Stomach (tissue), 9 donors: ENCODE measurements around the gene BDKRB1. TPM values are rescaled to one million over a fixed set of nuclear protein-coding genes. Genes with fewer than 3 reads are reported as not detected.

Source experiments
- DNase-seq, 2 donors: peaks; one replicate each; pipeline versions ENCODE4 v3.0.0 to v3.0.0-alpha.2; 2013 to 2019
- H3K27ac ChIP-seq, 5 donors: fragments of 200-600 bp in 4 of 5; sonication (generic) in 4 of 5; one replicate each; pipeline ENCODE4 v1.5.1; 2013 to 2019; ENCODE audit warnings: mild to moderate bottlenecking in 1 of 5, moderate library complexity in 1 of 5
- H3K27me3 ChIP-seq, 3 donors: fragments of 200-600 bp; sonication (generic); one replicate each; pipeline ENCODE4 v1.5.1; 2017 to 2019; ENCODE audit warnings: mixed run types in 1 of 3
- H3K36me3 ChIP-seq, 4 donors: fragments of 200-600 bp; sonication (generic); 1 replicate in 3 of 4; 2 replicates in 1 of 4; pipeline ENCODE4 v1.5.1; 2016 to 2019
- H3K4me1 ChIP-seq, 4 donors: fragments of 200-600 bp; sonication (generic); one replicate each; pipeline ENCODE4 v1.5.1; 2016 to 2019
- H3K4me3 ChIP-seq, 4 donors: fragments of 200-600 bp; sonication (generic) in 3 of 4; one replicate each; pipeline ENCODE4 v1.5.1; 2016 to 2019; ENCODE audit warnings: mild to moderate bottlenecking in 1 of 4
- H3K9me3 ChIP-seq, 4 donors: fragments of 200-600 bp; sonication (generic); one replicate each; pipeline ENCODE4 v1.5.1; 2016 to 2019
- CTCF ChIP-seq, 7 experiments: fragments of 450-650 bp in 4 of 7; fragments of 200-600 bp in 3 of 7; sonication (generic) in 3 of 7; IDR thresholded peaks; one replicate each; pipeline ENCODE4 v1.5.1; 2016 to 2019; ENCODE audit warnings: antibody characterized with exemption in 7 of 7, control low read depth in 2 of 7, mild to moderate bottlenecking in 1 of 7
- EP300 ChIP-seq: sonication (generic); formaldehyde crosslinking; IDR thresholded peaks from one replicate; pipeline ENCODE4 v1.6.1; 2017; ENCODE audit warnings: antibody characterized with exemption
- POLR2A ChIP-seq, 4 donors: fragments of 450-650 bp; IDR thresholded peaks; one replicate each; pipeline ENCODE4 v1.6.1; 2016; ENCODE audit warnings: antibody characterized with exemption in 4 of 4, control low read depth in 2 of 4, mild to moderate bottlenecking in 1 of 4, moderate library complexity in 1 of 4
- POLR2AphosphoS5 ChIP-seq, 3 donors: sonication (generic); formaldehyde crosslinking; IDR thresholded peaks; one replicate each; pipeline ENCODE4 v1.6.1; 2016; ENCODE audit warnings: antibody characterized with exemption in 3 of 3
- WGBS, 5 donors: extraction: QIAGEN DNeasy Blood & Tissue Kit in 3 of 5; methylation state at CpG; one replicate each; pipeline versions ENCODE4 v1.1.5 to v1.1.7; 2013 to 2018; 5-methylcytosine and 5-hydroxymethylcytosine counted together
- intact Hi-C: fragments of 100-400 bp; cut with DNase I; formaldehyde crosslinking; loops from one replicate; pipeline ENCODE4 v1.15.1; 2023; ENCODE audit warnings: low total_unique reads
- polyA plus RNA-seq, 3 donors: library from polyadenylated mRNA; stranded (reverse); fragments of 200-250 nt; gene quantifications; one replicate each; pipeline ENCODE4 v1.2.3, GENCODE V29; 2013
- total RNA-seq, 5 donors: library from RNA; depleted of rRNA; stranded (reverse); fragments of >200 nt; gene quantifications; one replicate each; pipeline versions ENCODE4 v1.1.0 to v1.2.3, GENCODE V29; 2014 to 2016
- donor health status: healthy with polysubstance abuse.
- donor health status: Bipolar disorder and iron deficiency.
- donor health status: healthy.

Gene BDKRB1
- total and polyA plus RNA-seq, 8 donors, result 0.92 to 7.1 (median 4.2) TPM; not detected in 3

GRCh38 chr14:96271421-96271762, 15.4 kb downstream of the BDKRB1 start:
- WGBS, 5 donors, result 88 to 100% (median 94%) methylated on average over 1 of the region's 1 CpG
- Histone ChIP-seq H3K4me1 (peaks cover 6 to 42% (median 25%) of the 10 kb centered on the region in 4 donors), H3K4me3 (no peak overlapping the region), H3K36me3 (no peaks in the 10 kb centered on the region), H3K27ac (no peak overlapping the region), H3K27me3 (no peaks in the 10 kb centered on the region), H3K9me3 (peaks cover 0 to 18% (median 6%) of the 10 kb centered on the region in 4 donors)
- DNase-seq, result no peak
- no peak for TF ChIP-seq POLR2A (IDR thresholded peaks at IDR 0.05)
- no peak for TF ChIP-seq POLR2AphosphoS5 (IDR thresholded peaks at IDR 0.05)
- no peak for TF ChIP-seq EP300
- no peak for TF ChIP-seq CTCF (IDR thresholded peaks at IDR 0.05)
- intact Hi-C loops, result no loop called here

GRCh38 chr14:96272777-96273473, 16.9 kb downstream of the BDKRB1 start:
- 17 to 38% (median 26%) methylated on average over 3 of the region's 3 CpGs for WGBS, 5 donors
- Histone ChIP-seq H3K27me3 (no peaks in the 10 kb centered on the region), H3K4me1 (peaks cover 6 to 39% (median 22%) of the 10 kb centered on the region in 4 donors), H3K9me3 (peaks cover 4 to 24% (median 11%) of the 10 kb centered on the region in 4 donors), H3K36me3 (no peaks in the 10 kb centered on the region), H3K27ac (peak overlapping the region in 1 of 5 donors; percentile 51), H3K4me3 (no peak overlapping the region)
- TF ChIP-seq EP300 (no peak), POLR2AphosphoS5 (IDR thresholded peaks at IDR 0.05) (peak in 1 of 3 donors; percentile 23)
- intact Hi-C loops, result no loop called here
- peak in 1 of 2 donors; percentile 22 for DNase-seq

- Histone ChIP-seq H3K4me1 (peaks cover 6 to 32% (median 21%) of the 10 kb centered on the region in 4 donors), H3K9me3 (peaks cover 5 to 31% (median 18%) of the 10 kb centered on the region in 4 donors), H3K4me3 (no peak overlapping the region), H3K36me3 (no peaks in the 10 kb centered on the region), H3K27ac (peak overlapping the region in 3 of 5 donors; percentile 3 to 68 (median 51)), H3K27me3 (no peaks in the 10 kb centered on the region)
- 83 to 91% (median 90%) methylated on average over 5 of the region's 5 CpGs for WGBS, 5 donors
- no peak for DNase-seq
- intact Hi-C loops, result no loop called here
- TF ChIP-seq POLR2A (IDR thresholded peaks at IDR 0.05), result no peak
- no peak for TF ChIP-seq CTCF (IDR thresholded peaks at IDR 0.05)
- no peak for TF ChIP-seq EP300
- no peak for TF ChIP-seq POLR2AphosphoS5 (IDR thresholded peaks at IDR 0.05)
Observed at GRCh38 chr14:96273629-96274028, 17.6 kb downstream of the BDKRB1 start.

GRCh38 chr14:96274122-96274521, 18.1 kb downstream of the BDKRB1 start:
- H3K4me1 ChIP-seq, result peaks cover 6 to 28% (median 18%) of the 10 kb centered on the region in 4 donors
- no peaks in the 10 kb centered on the region for H3K27me3 ChIP-seq
- intact Hi-C loops, result no loop called here
- H3K4me3 ChIP-seq, result no peak overlapping the region
- peak overlapping the region in 2 of 5 donors; percentile 51 to 68 for H3K27ac ChIP-seq
- peak in 1 of 2 donors; percentile 23 for DNase-seq
- H3K9me3 ChIP-seq, result peaks cover 5 to 33% (median 19%) of the 10 kb centered on the region in 4 donors
- no peaks in the 10 kb centered on the region for H3K36me3 ChIP-seq
- WGBS, 5 donors, result 76 to 90% (median 86%) methylated on average over 5 of the region's 5 CpGs
- TF ChIP-seq POLR2AphosphoS5 (IDR thresholded peaks at IDR 0.05) (no peak), POLR2A (IDR thresholded peaks at IDR 0.05) (no peak), EP300 (no peak), CTCF (IDR thresholded peaks at IDR 0.05) (no peak)

GRCh38 chr14:96274543-96274942, 18.5 kb downstream of the BDKRB1 start:
- Histone ChIP-seq H3K27me3 (no peaks in the 10 kb centered on the region), H3K36me3 (no peaks in the 10 kb centered on the region), H3K27ac (peak overlapping the region in 4 of 5 donors; percentile 33 to 68 (median 48)), H3K4me3 (no peak overlapping the region), H3K4me1 (peaks cover 6 to 23% (median 16%) of the 10 kb centered on the region in 4 donors), H3K9me3 (peaks cover 5 to 33% (median 19%) of the 10 kb centered on the region in 4 donors)
- intact Hi-C loops, result no loop called here
- peak in 1 of 2 donors; percentile 59 for DNase-seq
- TF ChIP-seq CTCF (IDR thresholded peaks at IDR 0.05) (no peak), POLR2AphosphoS5 (IDR thresholded peaks at IDR 0.05) (peak in 2 of 3 donors; percentile 24 to 59), EP300 (no peak)
- WGBS, 5 donors, result 64 to 73% (median 68%) methylated on average over 6 of the region's 6 CpGs
